HG02981 (cell line): ENCODE data around the gene ZNF534.
"Not testable (repeated sequence)": the region's sequence is repeated elsewhere in the genome, so short reads cannot be mapped to it uniquely, and the experiment has no call there.

Experiments used
- ATAC-seq: cut with Tn5 transposase; IDR thresholded peaks from one replicate; pipeline ENCODE4 v1.9.1; 2021; ENCODE audit warnings: mild to moderate bottlenecking, moderate library complexity; ENCODE audit not compliant: unreplicated experiment

The ZNF534 gene

DNA sequence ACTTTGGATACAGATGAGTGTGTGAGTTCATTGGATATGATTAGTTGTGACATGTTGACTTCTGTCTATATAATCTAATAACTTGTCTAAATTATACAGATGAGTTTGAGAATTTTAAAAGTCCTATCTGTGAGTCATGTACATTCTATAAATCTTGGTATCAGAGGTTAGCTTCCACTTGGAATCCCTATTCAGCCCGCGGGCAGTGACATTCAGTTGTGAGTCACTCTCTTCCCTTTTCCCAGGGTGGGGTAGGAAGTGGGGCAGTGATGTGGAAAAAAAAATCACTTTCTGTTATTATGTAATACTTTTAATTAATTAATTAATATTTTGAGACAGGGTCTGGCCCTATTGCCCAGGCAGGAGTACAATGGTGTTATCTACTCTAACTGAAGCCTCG lies 65.6 kb downstream of the ZNF534 start:
- ATAC-seq, result no peak

DNA sequence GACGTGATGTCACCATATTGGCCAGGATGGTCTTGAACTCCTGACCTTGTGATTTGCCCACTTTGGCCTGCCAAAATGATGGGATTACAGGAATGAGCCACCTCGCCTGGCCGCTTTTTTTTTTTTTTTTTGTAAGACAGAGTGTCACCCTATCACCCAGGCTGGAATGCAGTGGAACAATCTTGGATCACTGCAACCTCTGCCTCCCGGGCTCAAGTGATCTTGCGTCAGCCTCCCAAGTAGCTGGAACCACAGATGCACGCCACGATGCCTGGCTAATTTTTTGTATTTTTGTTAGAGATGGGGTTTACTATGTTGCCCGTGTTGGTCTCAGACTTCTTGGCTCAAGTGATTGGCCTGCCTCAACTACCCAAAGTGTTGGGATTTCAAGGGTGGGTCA lies 69.6 kb downstream of the ZNF534 start:
- ATAC-seq, result no peak

- not testable (repeated sequence) for ATAC-seq
Measured at GRCh38 chr19:52500474-52500873, 71.5 kb downstream of the ZNF534 start.

DNA sequence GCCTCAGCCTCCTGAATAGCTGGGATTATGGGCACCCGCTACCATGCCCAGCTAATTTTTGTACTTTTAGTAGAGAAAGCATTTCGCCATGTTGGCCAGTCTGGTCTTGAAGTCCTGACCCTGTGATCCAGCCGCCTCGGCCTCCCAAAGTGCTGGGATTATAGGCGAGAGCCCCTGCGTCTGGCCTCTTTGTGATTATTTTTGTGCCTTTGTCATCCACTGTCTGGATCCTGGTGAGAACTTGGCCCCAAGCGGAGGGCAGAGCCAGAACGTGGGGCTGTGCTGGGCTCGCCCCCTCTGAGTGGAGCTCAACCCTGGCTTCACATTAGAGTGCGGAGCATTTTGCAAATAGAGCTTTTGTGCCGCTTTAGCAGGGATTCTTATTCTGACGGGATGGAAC lies 72.0 kb downstream of the ZNF534 start:
- ATAC-seq, result not testable (repeated sequence)
